Small intestine (tissue), 7 donors: Measurements from ENCODE around the gene FLNC. TPM values are rescaled to one million over a fixed set of nuclear protein-coding genes. Genes with fewer than 3 reads are reported as not detected.

Source experiments
- DNase-seq, 2 donors: peaks; one replicate each; pipeline versions ENCODE4 v3.0.0 to v3.0.0-alpha.2; 2013
- FAIRE-seq: peaks from 2 replicates; lab custom pipeline; 2012; peaks lifted over from hg19 to GRCh38; lab: Jason Lieb, UNC
- H3K27ac ChIP-seq, 3 donors: one replicate each; pipeline ENCODE4 v1.5.1; 2013; ENCODE audit warnings: low read length in 2 of 3, mild to moderate bottlenecking in 2 of 3, control low read depth in 1 of 3, inconsistent platforms in 1 of 3, low read depth in 1 of 3, moderate library complexity in 1 of 3
- H3K27me3 ChIP-seq, 3 donors: one replicate each; pipeline ENCODE4 v1.6.1; 2013; ENCODE audit warnings: low read length in 3 of 3, inconsistent platforms in 1 of 3; ENCODE audit not compliant: control insufficient read depth in 3 of 3, insufficient read depth in 3 of 3
- H3K36me3 ChIP-seq, 3 donors: one replicate each; pipeline ENCODE4 v1.6.1; 2013; ENCODE audit warnings: low read length in 3 of 3, inconsistent platforms in 1 of 3, low read depth in 1 of 3, mild to moderate bottlenecking in 1 of 3, moderate library complexity in 1 of 3; ENCODE audit not compliant: control insufficient read depth in 3 of 3, insufficient read depth in 2 of 3
- H3K4me1 ChIP-seq, 3 donors: one replicate each; pipeline ENCODE4 v1.6.1; 2013; ENCODE audit warnings: low read length in 2 of 3, inconsistent platforms in 1 of 3, low read depth in 1 of 3, mild to moderate bottlenecking in 1 of 3, moderate library complexity in 1 of 3; ENCODE audit not compliant: control insufficient read depth in 3 of 3, insufficient read depth in 2 of 3
- H3K4me3 ChIP-seq, 3 donors: one replicate each; pipeline ENCODE4 v1.5.1; 2013; ENCODE audit warnings: low read length in 3 of 3, control low read depth in 1 of 3, inconsistent platforms in 1 of 3, low read depth in 1 of 3, mild to moderate bottlenecking in 1 of 3, moderate library complexity in 1 of 3
- H3K9me3 ChIP-seq, 2 donors: one replicate each; pipeline ENCODE4 v1.6.1; 2013; ENCODE audit warnings: low read depth in 1 of 2, low read length in 1 of 2; ENCODE audit not compliant: control insufficient read depth in 2 of 2, insufficient read depth in 1 of 2
- WGBS, 3 donors: extraction: QIAGEN DNeasy Blood & Tissue Kit; methylation state at CpG; one replicate each; pipeline ENCODE4 v1.1.7; 2013; 5-methylcytosine and 5-hydroxymethylcytosine counted together
- polyA plus RNA-seq, 4 donors: library from polyadenylated mRNA; stranded (reverse) in 3 of 4; unstranded in 1 of 4; fragments of 200-250 nt in 3 of 4; fragments of 120-200 nt in 1 of 4; gene quantifications; one replicate each; pipeline versions ENCODE4 v1.2.1 to v1.2.3, GENCODE V29; 2013
- donor health status: healthy with polysubstance abuse.
- donor health status: control.
- donor health status: control.
- donor health status: Bipolar disorder and iron deficiency.
- donor health status: healthy.

Gene FLNC
- polyA plus RNA-seq, 4 donors, result 8.1 to 31.9 (median 11.5) TPM

- DNase-seq, result no peak
- WGBS, 3 donors, result 86 to 91% (median 90%) methylated on average over 12 to 14 of the region's 14 CpGs
- H3K9me3 ChIP-seq, result no peaks in the 10 kb centered on the region
- no peak overlapping the region for H3K27ac ChIP-seq
- no peak overlapping the region for H3K4me3 ChIP-seq
- no peak for FAIRE-seq
- H3K27me3 ChIP-seq, result peaks cover 0 to 17% (median 0%) of the 10 kb centered on the region in 3 donors
- peaks cover 0 to 20% (median 0%) of the 10 kb centered on the region in 3 donors for H3K4me1 ChIP-seq
- peaks cover 0 to 67% (median 0%) of the 10 kb centered on the region in 3 donors for H3K36me3 ChIP-seq
These were observed 6.6 kb downstream of the FLNC start for GRCh38 chr7:128836729-128837348.

- H3K27ac ChIP-seq, result no peak overlapping the region
- peaks cover 0 to 15% (median 0%) of the 10 kb centered on the region in 3 donors for H3K4me1 ChIP-seq
- no peak overlapping the region for H3K4me3 ChIP-seq
- peaks cover 0 to 10% (median 0%) of the 10 kb centered on the region in 3 donors for H3K27me3 ChIP-seq
- FAIRE-seq, result no peak
- H3K9me3 ChIP-seq, result no peaks in the 10 kb centered on the region
- peaks cover 0 to 74% (median 0%) of the 10 kb centered on the region in 3 donors for H3K36me3 ChIP-seq
- 92 to 95% (median 94%) methylated on average over 16 of the region's 16 CpGs for WGBS, 3 donors
- no peak for DNase-seq
These were observed 7.3 kb downstream of the FLNC start for GRCh38 chr7:128837521-128837921.

- Histone ChIP-seq H3K4me1 (peaks cover 0 to 8% (median 0%) of the 10 kb centered on the region in 3 donors), H3K36me3 (peaks cover 0 to 81% (median 0%) of the 10 kb centered on the region in 3 donors), H3K9me3 (no peaks in the 10 kb centered on the region), H3K27ac (no peak overlapping the region), H3K4me3 (no peak overlapping the region), H3K27me3 (peaks cover 0 to 3% (median 0%) of the 10 kb centered on the region in 3 donors)
- FAIRE-seq, result no peak
- DNase-seq, result no peak
- 85 to 91% (median 86%) methylated on average over 21 to 22 of the region's 22 CpGs for WGBS, 3 donors
These were observed 8.0 kb downstream of the FLNC start for GRCh38 chr7:128838109-128838779.

GRCh38 chr7:128838981-128839731, 8.9 kb downstream of the FLNC start:
- Histone ChIP-seq H3K36me3 (peaks cover 0 to 91% (median 0%) of the 10 kb centered on the region in 3 donors), H3K4me3 (no peak overlapping the region), H3K27me3 (no peaks in the 10 kb centered on the region), H3K9me3 (no peaks in the 10 kb centered on the region), H3K4me1 (no peaks in the 10 kb centered on the region), H3K27ac (no peak overlapping the region)
- WGBS, 3 donors, result 91 to 93% (median 91%) methylated on average over 17 of the region's 17 CpGs
- FAIRE-seq, result no peak
- no peak for DNase-seq

GRCh38 chr7:128839751-128840177, 9.6 kb downstream of the FLNC start:
- no peak overlapping the region for H3K27ac ChIP-seq
- FAIRE-seq, result no peak

GRCh38 chr7:128840326-128841170, 10.3 kb downstream of the FLNC start:
- no peak for FAIRE-seq
- H3K9me3 ChIP-seq, result no peaks in the 10 kb centered on the region
- H3K27me3 ChIP-seq, result no peaks in the 10 kb centered on the region
- no peak overlapping the region for H3K4me3 ChIP-seq
- H3K4me1 ChIP-seq, result no peaks in the 10 kb centered on the region
- no peak for DNase-seq
- H3K36me3 ChIP-seq, result peaks cover 0 to 98% (median 0%) of the 10 kb centered on the region in 3 donors
- no peak overlapping the region for H3K27ac ChIP-seq
- WGBS, 3 donors, result 89 to 92% (median 91%) methylated on average over 23 of the region's 23 CpGs

More at GRCh38 chr7:128839751-128840177, 9.6 kb downstream of the FLNC start:
- H3K27me3 ChIP-seq, result no peaks in the 10 kb centered on the region
- peaks cover 0 to 97% (median 0%) of the 10 kb centered on the region in 3 donors for H3K36me3 ChIP-seq
- no peaks in the 10 kb centered on the region for H3K4me1 ChIP-seq
- no peaks in the 10 kb centered on the region for H3K9me3 ChIP-seq
- no peak for DNase-seq
- no peak overlapping the region for H3K4me3 ChIP-seq
- WGBS, 3 donors, result 40 to 72% (median 52%) methylated on average over 12 to 13 of the region's 13 CpGs

- no peak overlapping the region for H3K27ac ChIP-seq
- DNase-seq, result no peak
These were observed 11.0 kb downstream of the FLNC start for GRCh38 chr7:128841171-128841690.

More at GRCh38 chr7:128841171-128841690, 11.0 kb downstream of the FLNC start:
- WGBS, 3 donors, result 56 to 82% (median 72%) methylated on average over 14 to 17 of the region's 17 CpGs
- Histone ChIP-seq H3K9me3 (no peaks in the 10 kb centered on the region), H3K4me1 (no peaks in the 10 kb centered on the region), H3K4me3 (no peak overlapping the region), H3K36me3 (peaks cover 0 to 98% (median 0%) of the 10 kb centered on the region in 3 donors), H3K27me3 (no peaks in the 10 kb centered on the region)
- FAIRE-seq, result no peak
